ENCODE data around the gene FGB.

The FGB gene

DNA sequence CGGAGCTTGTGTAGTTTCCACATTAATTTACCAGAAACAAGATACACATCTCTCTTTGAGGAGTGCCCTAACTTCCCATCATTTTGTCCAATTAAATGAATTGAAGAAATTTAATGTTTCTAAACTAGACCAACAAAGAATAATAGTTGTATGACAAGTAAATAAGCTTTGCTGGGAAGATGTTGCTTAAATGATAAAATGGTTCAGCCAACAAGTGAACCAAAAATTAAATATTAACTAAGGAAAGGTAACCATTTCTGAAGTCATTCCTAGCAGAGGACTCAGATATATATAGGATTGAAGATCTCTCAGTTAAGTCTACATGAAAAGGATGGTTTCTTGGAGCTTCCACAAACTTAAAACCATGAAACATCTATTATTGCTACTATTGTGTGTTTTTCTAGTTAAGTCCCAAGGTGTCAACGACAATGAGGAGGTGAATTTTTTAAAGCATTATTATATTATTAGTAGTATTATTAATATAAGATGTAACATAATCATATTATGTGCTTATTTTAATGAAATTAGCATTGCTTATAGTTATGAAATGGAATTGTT, at the start of gene FGB:
TSS of gene FGB (plus strand) at position 315 of the 558 bp plus-strand sequence. CDS start at position 323, 8 bp downstream.
- DNase-seq (ENCODE audit: low read depth in 1 of 2, low spot score in 1 of 2), result no peak

DNA sequence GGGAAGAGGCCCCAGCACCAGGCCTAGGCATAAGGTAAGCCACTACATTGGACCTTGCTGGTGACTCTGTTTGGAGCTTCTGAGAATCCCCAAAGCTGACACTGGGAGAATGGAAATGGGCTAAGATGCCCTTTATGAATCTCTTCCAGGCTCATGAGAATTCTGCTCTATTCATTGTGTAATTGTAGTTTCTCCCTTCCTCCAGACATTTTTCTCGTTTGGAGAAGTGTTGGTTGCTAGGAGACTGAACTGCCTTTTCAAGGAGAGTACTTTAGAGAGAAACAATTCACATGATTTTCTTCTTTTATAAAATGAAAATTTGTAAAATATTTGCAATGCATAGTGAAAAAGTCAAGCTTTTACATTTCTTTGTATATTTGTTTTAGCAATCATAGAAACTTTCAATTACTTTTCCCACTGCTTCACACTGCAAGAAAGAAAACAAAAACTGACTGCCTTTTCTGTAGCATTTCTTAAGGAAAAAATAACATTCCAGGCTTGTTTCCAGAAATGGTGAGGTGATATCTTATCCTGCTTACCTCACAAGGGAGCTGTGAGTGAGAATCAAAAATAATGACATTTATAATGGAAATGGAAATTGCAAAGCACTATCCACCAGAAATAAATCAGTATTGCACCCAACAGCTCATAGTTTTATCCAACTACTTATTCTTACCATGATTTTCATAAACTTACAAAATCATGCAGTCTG, 46.3 kb upstream of the FGB start:
- DNase-seq (ENCODE audit: low read depth in 1 of 2, low spot score in 1 of 2), result no peak

GRCh38 chr4:154517591-154517990, 45.2 kb upstream of the FGB start:
- no peak for DNase-seq (ENCODE audit: low read depth in 1 of 2, low spot score in 1 of 2)

GRCh38 chr4:154519214-154519613, 43.6 kb upstream of the FGB start:
- DNase-seq (ENCODE audit: low read depth in 1 of 2, low spot score in 1 of 2), result no peak

DNA sequence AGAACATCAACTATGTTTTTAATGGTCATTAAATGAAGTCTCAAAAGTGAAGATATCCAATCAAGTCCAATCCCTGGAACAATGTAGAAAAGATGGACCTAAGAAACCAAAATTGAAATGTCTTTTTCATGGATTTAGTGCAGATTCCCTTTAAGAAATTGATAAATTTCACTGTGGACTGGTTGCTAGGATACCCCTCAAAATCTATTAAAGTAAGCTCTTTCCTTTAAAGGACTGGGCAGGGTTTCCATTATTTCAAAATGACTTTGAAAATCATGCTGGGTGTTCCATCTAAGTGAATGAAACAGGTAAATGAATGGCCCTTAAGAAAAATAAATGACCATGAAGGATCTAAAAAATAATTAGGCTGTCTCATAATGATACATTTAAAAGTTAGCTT, 41.2 kb upstream of the FGB start:
- no peak for DNase-seq (ENCODE audit: low read depth in 1 of 2, low spot score in 1 of 2)

DNA sequence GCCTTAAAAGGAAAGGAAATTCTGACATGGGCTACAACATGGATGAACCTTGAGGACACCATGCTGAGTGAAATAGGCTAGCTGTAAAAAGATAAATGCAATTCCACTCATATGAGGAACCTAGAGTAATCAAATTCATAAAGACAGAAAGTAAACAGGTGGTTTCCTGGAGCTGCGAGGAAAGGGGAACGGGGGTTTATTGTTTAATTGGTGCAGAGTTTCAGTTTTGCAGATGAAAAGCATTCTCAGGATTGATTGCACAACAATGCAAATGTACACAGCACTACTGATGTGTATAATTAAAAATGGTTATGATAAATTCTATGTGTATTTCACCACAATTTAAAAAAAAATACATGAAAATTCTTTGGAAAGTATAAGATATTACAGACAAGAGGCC, 36.7 kb upstream of the FGB start:
- no peak for DNase-seq (ENCODE audit: low read depth in 1 of 2, low spot score in 1 of 2)

DNA sequence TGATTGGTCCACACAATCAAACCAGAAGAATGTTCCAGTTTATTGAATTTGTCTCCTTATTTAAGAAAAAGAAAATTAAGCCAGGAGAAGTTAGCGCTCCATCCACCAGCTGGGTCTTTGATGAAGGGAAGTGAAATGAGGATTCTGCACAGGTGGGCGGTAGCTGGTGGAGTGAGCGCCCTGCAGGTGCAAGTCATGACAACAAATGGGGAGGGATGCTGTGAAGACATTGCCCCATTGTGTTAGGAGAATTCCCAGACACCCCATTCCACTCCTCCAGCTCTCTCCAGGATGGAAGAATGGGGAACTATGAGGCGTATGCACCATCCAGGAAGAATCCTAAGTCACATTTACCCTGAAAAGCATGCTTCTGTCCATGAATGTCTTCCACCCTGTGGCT, 35.5 kb upstream of the FGB start:
- DNase-seq (ENCODE audit: low read depth in 1 of 2, low spot score in 1 of 2), result no peak

DNA sequence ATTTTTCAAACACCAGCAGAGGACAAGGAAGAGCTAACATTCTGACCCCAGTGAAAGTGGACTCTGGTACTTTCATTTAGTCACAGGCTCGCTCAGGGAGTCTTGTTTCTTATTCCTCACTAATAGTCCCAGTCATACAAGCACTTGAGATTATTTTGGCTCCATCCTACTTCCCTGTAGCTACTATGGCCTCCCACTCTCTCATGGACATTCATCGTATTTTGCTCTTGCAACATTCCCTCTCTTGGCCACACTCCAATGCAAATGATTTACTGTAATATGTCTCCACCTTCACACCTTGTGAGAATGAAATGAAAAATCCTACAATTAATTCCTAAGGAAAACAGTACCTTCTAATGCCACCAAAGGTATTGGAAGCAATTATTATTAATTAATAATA, 33.9 kb upstream of the FGB start:
- no peak for DNase-seq (ENCODE audit: low read depth in 1 of 2, low spot score in 1 of 2)

- DNase-seq (ENCODE audit: low read depth in 1 of 2, low spot score in 1 of 2), result no peak
Measured at GRCh38 chr4:154529728-154530519, 32.9 kb upstream of the FGB start.

- DNase-seq (ENCODE audit: low read depth in 1 of 2, low spot score in 1 of 2), result no peak
Measured at GRCh38 chr4:154534296-154534695, 28.5 kb upstream of the FGB start.

GRCh38 chr4:154542271-154542879, 20.4 kb upstream of the FGB start:
- no peak for DNase-seq (ENCODE audit: low read depth in 1 of 2, low spot score in 1 of 2)

DNA sequence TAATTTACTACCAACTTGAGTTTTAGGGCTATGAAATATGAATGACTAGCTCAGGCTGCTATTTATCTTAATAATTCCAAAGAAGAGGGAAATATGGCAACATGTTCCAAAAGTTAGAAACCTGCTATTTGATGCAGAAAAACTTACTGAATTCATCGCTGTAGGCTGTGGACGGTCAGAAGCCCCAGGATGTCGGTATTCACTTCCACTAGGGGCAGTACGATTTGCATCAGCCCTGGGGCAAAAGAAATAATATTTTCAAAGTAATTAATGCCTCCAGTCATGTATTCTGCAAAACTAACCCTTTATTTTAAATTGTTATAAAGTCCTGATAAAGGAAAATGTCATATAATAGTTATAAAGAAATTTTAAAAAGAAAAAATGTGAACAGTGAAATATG, 17.1 kb upstream of the FGB start:
- no peak for DNase-seq (ENCODE audit: low read depth in 1 of 2, low spot score in 1 of 2)

GRCh38 chr4:154549894-154550790, 12.7 kb upstream of the FGB start, which contains the start of gene PLRG1:
Gene PLRG1 (minus strand): TSS chr4:154550400. CDS start chr4:154550308, 92 bp downstream.
- DNase-seq (ENCODE audit: low read depth in 1 of 2, low spot score in 1 of 2), result peak; percentile 92 to 94

DNA sequence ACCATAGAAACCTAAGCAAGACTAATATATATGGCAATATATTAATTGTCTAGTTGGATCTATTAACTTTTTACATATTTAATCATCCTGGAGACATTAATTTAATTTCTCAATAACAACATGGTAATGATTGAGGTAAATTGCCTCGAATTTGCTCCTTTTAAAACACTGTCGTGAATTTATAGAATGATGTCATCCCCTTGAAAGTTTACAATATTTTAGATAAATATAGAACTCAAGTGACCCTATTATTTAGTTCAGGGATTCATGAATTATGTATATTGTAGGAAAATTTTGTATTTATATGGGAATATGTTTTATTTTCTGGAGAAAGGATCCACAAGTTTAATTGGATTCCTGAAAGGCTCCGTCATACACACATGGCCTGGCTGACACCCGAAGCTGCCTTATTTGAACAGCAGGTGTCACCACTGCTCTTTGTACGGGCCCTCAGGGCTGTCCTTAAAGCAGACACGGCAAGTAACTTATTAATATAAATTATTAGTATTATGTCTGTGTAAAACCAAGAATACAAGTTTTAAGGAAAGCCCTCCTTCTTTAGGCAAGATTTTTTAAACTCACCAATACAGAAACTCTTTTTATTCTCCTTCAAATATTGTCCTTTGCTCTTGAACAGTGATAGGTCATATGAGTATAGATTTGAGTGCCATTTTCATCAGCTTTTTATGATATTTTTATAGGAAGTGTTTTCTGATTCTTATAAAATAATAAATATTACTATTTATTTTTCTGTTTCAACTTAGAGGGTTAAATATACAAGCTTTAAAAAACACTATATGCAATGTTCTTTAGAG, 10.7 kb upstream of the FGB start:
- peak; percentile 46 to 69 for DNase-seq (ENCODE audit: low read depth in 1 of 2, low spot score in 1 of 2)

- no peak for DNase-seq (ENCODE audit: low read depth in 1 of 2, low spot score in 1 of 2)
Measured at GRCh38 chr4:154559141-154559493, 3.7 kb upstream of the FGB start.

DNA sequence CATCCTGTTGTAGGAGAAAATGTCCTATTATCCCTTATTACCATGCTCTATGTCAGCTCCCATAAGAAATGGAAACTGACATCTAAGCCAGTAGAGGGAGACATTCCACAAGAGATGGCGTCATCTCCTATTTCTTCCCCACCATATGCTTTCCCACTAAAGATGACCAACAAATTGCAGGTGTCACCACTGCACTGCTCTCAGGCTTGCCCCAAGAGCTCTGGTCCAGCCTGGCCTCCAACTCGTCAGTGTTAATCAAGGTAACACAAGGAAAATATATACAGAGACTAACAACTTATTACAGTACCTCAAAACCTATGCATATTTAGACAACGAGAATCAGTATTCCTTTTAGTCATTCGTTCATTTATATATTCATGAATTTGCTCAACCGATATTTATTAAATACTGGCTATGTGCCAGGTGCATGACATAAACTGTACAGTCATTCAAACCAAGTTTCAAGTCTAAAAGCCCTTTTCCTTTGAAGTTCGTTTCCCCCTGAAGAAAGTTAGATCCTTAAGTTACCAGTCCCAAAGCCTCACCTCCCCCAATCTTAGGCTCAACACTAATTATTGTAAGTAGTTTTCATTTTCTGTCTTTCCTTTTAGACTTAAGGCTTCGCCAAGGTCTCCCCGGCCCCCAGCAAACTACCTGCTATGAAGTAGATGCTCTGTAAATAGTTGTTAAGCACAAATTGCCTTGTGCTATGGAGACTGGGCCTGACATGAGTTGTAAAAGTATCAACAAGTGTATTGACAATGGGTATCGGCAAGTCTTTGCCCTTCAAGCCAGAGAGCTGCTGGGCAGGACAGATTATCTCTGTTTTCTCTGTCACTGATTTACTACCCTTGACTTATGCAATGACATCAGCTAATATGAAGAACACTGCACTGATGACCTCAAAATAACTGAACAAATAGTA, 3.1 kb upstream of the FGB start:
- DNase-seq (ENCODE audit: low read depth in 1 of 2, low spot score in 1 of 2), result no peak

DNA sequence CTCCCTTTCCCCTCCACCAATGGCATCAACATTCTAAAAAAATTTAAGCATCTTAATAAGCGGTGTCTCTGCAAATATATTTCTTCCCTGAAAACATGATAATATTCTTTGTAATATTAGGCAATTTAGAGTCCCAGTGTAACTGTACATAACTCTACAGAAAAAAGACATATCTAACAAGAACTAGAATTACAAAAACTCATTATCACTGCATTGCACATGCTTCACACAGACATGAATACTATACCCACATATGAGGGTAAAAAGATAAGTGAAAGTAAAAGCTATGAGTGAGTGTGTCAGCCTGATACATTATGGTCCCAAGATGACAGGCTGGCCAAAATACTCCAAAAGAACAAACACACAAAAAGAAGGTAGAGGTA, 2.4 kb upstream of the FGB start:
- no peak for DNase-seq (ENCODE audit: low read depth in 1 of 2, low spot score in 1 of 2)

DNA sequence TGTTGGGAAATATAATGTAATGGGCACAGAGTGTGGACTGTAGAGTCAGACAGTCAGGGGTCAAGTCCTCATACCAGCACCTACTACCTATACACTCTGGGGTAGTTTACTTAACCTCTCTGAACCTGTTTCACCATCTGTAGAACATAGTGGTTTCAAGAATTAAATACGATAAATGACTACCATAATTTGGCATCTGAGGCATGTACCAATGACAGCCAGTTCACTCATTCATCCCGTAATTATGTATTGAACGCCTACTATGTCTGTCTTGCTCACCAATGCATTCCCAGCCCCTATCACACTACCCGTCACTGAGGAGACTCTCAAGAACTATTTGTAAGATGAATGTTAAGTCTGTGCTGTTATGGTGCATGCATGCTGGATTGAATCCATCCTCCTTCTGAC, 2.0 kb upstream of the FGB start:
- no peak for DNase-seq (ENCODE audit: low read depth in 1 of 2, low spot score in 1 of 2)

GRCh38 chr4:154564311-154564710, 1.5 kb downstream of the FGB start:
- no peak for DNase-seq (ENCODE audit: low read depth in 1 of 2, low spot score in 1 of 2)
